HCT116 (cell line): ENCODE measurements around the gene SP7.

Source experiments
- EGR1 ChIP-seq: IDR thresholded peaks from 2 replicates; pipeline ENCODE4 v1.6.1; 2012; ENCODE audit warnings: low read depth
- MAX ChIP-seq: IDR thresholded peaks from 2 replicates; pipeline ENCODE4 v1.6.1; 2012
- POLR2A ChIP-seq: IDR thresholded peaks from 2 replicates; pipeline ENCODE4 v1.7.0; 2011; ENCODE audit warnings: borderline replicate concordance; ENCODE audit not compliant: insufficient read depth, insufficient read length; ENCODE audit errors: extremely low read depth
- REST ChIP-seq: IDR thresholded peaks from 2 replicates; pipeline ENCODE4 v1.6.1; 2012; ENCODE audit warnings: low read depth
- YY1 ChIP-seq: IDR thresholded peaks from 2 replicates; pipeline ENCODE4 v1.6.1; 2011; ENCODE audit warnings: low read length, low read depth, moderate library complexity, mild to moderate bottlenecking; ENCODE audit not compliant: insufficient replicate concordance; ENCODE audit errors: extremely low read depth
- ZBTB33 ChIP-seq: IDR thresholded peaks from 2 replicates; pipeline ENCODE4 v1.6.1; 2011; ENCODE audit warnings: mild to moderate bottlenecking, low read length, moderate library complexity; ENCODE audit not compliant: insufficient replicate concordance; ENCODE audit errors: extremely low read depth
- TF ChIP-seq, protein P1 (sequence below), 3 experiments: fragments of 200-600 bp in 1 of 3; sonication (generic) in 1 of 3; IDR thresholded peaks in 2 of 3; conservative IDR thresholded peaks in 1 of 3; 2 replicates each; pipeline ENCODE4 v1.5.1; 2012 to 2017; ENCODE audit warnings: low read depth in 2 of 3, low read length in 2 of 3, antibody characterized with exemption in 1 of 3, borderline replicate concordance in 1 of 3, control low read depth in 1 of 3, mild to moderate bottlenecking in 1 of 3, mixed read lengths in 1 of 3, mixed run types in 1 of 3, moderate library complexity in 1 of 3; ENCODE audit not compliant: insufficient read depth in 1 of 3

- TF ChIP-seq YY1 = no peak
- no peak for TF ChIP-seq POLR2A
- TF ChIP-seq, protein P1, sequence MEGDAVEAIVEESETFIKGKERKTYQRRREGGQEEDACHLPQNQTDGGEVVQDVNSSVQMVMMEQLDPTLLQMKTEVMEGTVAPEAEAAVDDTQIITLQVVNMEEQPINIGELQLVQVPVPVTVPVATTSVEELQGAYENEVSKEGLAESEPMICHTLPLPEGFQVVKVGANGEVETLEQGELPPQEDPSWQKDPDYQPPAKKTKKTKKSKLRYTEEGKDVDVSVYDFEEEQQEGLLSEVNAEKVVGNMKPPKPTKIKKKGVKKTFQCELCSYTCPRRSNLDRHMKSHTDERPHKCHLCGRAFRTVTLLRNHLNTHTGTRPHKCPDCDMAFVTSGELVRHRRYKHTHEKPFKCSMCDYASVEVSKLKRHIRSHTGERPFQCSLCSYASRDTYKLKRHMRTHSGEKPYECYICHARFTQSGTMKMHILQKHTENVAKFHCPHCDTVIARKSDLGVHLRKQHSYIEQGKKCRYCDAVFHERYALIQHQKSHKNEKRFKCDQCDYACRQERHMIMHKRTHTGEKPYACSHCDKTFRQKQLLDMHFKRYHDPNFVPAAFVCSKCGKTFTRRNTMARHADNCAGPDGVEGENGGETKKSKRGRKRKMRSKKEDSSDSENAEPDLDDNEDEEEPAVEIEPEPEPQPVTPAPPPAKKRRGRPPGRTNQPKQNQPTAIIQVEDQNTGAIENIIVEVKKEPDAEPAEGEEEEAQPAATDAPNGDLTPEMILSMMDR (IDR thresholded peaks at IDR 0.05 in 2 of 3, conservative IDR thresholded peaks at IDR 0.05 in 1 of 3; ENCODE audit: borderline replicate concordance in 1 of 3, insufficient read depth in 1 of 3, low read depth in 2 of 3, low read length in 2 of 3) = no peak
- no peak for TF ChIP-seq REST
- no peak for TF ChIP-seq ZBTB33
- TF ChIP-seq MAX = no peak
- no peak for TF ChIP-seq EGR1
Observed at GRCh38 chr12:53333845-53334244, 2.3 kb downstream of the SP7 start.
